CD4-positive, alpha-beta T cell treated with Interleukin-10 for 1 hour (primary cell): ENCODE results near the gene PRRC1.

Experiments
- DNase-seq: peaks from one replicate; pipeline ENCODE4 v3.0.0-alpha.2; 2020

Gene PRRC1

DNA sequence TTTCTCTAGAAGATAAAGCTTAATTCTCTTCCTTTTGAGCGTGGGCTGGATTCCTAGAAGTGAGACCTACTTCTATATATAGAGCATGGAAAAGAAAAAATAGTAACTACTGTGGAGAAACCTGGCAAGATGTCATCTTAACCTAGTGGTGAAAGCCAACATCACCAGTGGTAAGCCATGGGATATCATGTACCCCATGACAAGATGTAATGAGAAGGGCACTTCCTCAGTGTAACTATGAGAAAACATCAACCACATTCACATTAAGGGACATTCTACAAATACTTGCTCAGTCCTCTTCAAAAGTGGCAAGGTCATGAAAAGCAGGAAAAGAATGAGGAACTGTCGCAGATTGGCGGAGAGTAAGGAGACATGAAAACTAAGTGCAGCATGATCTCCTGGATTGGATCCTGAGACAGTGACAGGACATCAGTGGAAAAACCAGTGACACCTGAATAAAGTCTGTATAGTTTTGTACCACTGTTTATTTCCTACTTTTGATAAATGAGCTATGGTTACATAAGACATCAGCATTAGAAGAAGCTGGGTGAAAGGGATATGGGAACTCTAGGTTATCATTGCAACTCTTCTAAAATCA is 65.4 kb downstream of the PRRC1 start:
- no peak for DNase-seq

- DNase-seq, result no peak
These were observed 66.4 kb downstream of the PRRC1 start for GRCh38 chr5:127583866-127584265.

- DNase-seq, result no peak
These were observed 68.2 kb downstream of the PRRC1 start for GRCh38 chr5:127585661-127586060.

DNA sequence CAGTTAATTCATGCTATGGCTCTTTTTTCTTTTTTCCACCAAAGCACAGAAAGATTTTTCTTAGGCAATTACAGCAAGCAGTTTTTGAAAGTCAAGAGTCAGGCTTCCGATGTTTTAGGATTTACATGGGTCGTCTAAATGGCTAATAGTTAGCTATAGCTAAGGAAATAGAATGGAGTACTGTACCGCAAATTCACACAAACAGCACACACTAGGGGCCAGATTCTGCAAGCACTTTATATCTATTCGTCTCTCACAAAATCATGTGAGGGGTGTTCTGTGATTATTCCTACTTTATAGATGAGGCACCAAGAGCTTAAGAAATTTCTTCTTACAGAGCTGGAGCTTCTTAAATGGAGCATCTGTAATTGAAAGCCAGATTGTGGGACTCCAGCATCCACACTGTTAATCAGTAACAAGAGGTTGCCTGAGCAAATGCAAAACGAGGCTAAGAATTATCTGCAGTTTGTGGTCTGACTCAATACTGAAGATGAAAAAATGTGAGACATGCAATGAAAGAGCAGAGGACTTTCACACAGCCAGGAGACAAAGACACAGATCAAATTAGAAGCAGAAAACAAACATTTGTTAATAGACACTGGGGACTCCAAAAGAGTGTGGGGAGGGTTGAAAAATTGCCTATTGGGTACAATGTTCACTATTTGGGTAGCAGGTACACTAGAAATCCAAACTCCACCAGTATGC is 68.8 kb downstream of the PRRC1 start:
- DNase-seq, result no peak

GRCh38 chr5:127586811-127587210 is 69.4 kb downstream of the PRRC1 start:
- DNase-seq, result no peak

DNA sequence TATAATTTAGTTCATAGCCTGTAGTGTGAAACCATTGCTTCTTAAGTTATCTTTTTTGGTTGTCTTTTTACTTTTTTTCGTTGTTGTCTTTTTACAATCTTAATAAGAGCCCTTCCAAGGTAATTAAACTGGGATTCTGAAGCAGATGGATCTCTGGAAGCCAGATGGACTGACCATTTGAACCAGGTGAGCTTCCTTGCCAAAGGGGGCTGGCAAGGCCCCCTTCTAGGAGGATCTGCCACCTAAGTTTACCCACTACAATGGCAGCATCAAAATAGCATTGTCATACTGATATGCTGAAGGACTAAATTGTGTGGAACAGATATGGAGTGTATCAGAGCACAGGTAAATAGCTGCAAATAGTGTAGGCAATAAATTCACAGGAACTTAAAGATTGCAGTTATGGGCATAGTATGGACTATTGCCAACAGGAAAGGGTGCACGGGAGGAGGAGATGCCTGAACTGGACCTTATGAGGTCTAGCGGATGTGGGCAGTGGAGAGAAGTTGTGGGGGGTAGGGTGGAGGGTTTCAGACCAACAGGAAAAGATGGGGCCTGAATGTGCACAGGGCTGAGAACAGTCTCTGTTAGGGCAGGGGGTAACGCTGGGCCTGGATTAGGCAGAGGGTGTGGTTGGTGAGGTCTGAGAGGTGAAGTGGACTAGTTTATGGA is 69.9 kb downstream of the PRRC1 start:
- no peak for DNase-seq

- DNase-seq, result no peak
These were observed 70.9 kb downstream of the PRRC1 start for GRCh38 chr5:127588368-127588767.

DNA sequence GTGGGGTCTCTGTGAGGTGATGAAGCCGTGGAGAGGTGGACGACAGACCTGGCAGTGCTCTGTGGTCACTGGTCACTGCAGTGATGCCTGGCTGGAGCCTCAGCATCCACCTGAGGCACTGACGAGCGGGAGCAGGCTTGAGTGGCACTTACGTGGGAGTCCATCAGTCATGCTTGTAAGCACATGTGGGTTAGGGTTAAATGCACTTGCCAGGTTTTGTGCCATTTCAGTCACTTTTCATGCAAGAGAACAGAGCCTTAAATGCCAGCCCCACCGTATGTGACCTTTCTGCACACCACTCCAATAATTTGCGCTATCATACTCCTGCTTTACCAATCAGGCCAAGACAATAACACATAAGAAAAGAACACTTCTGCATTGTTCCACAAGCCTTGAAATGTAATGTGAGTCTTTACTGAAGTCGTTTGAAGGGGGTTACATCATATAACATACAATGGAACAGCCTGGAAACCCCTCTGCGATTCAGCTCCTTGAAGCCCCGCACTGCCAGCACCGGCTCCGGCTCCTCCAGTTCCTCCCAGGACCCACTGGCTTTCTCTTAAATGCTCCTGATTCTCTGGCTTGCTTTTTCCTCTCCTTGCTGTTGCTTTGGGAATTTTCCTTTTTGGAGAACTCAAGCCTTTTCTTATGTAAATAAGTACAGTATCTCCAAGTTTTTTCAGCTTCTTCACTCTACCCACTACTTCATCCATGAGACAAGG is 72.0 kb downstream of the PRRC1 start:
- no peak for DNase-seq

- no peak for DNase-seq
These were observed 72.8 kb downstream of the PRRC1 start for GRCh38 chr5:127590156-127590722.

- no peak for DNase-seq
These were observed 78.3 kb downstream of the PRRC1 start for GRCh38 chr5:127595484-127596368.

DNA sequence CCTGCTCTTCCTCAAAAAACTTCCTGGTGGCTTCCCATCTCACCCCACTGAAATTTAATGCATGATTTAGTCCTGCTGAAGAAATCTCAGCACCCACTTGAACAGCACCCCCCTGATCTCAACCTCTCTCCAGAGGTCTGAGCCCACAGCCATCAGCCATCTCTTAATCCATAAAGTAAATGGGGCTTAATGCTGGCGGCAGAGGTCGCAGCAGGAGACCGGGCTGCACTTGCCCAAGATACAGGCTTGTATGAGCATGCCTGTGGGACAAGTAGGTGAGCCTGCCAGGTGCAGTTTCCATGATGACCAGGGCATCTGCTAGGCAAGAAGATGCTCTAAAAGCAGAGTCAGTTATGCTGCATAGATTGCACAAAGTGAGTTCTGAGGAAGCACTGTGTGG is 79.1 kb downstream of the PRRC1 start:
- no peak for DNase-seq

DNA sequence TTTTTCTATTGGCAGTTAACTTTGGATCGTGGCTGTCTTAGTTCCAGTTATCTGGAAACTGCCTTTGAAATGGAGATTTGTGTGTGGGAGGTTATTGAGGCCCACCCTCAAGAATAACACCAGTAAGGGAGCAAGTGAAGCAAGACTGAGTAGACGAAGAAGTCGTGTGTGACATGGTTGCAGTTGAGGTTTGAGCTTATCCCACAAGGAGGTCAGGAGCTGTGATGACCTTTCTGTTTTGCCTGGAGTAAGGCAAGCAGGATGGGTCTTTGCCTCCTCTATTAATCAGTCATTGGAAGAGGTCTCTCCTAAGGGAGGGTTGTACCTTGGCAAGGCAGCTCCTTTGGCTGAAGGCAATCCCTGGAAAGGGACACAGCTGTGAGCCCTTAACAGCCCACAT is 81.9 kb downstream of the PRRC1 start:
- DNase-seq, result no peak

- DNase-seq, result no peak
These were observed 82.4 kb downstream of the PRRC1 start for GRCh38 chr5:127599847-127600246.

- no peak for DNase-seq
These were observed 83.7 kb downstream of the PRRC1 start for GRCh38 chr5:127601111-127601510.

- no peak for DNase-seq
These were observed 84.2 kb downstream of the PRRC1 start for GRCh38 chr5:127601601-127602000.

DNA sequence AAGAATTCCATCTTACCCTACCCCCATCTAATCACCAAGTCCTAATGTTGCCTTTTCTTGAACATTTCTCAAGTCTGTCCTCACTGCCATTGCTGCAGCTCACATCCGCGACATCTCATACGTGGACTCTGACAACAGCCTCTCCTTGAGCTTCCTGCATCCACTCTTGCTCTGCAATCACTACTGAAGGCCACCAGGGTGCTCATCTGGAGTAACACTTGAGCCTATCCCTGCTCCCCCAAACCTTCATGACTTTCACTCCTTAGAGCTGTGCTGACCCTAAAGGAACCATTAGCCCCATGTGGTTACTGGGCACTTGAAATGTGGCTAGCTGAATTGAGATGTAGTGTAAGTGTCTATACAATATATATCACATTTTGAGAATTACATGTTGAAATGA is 85.0 kb downstream of the PRRC1 start:
- DNase-seq, result no peak

DNA sequence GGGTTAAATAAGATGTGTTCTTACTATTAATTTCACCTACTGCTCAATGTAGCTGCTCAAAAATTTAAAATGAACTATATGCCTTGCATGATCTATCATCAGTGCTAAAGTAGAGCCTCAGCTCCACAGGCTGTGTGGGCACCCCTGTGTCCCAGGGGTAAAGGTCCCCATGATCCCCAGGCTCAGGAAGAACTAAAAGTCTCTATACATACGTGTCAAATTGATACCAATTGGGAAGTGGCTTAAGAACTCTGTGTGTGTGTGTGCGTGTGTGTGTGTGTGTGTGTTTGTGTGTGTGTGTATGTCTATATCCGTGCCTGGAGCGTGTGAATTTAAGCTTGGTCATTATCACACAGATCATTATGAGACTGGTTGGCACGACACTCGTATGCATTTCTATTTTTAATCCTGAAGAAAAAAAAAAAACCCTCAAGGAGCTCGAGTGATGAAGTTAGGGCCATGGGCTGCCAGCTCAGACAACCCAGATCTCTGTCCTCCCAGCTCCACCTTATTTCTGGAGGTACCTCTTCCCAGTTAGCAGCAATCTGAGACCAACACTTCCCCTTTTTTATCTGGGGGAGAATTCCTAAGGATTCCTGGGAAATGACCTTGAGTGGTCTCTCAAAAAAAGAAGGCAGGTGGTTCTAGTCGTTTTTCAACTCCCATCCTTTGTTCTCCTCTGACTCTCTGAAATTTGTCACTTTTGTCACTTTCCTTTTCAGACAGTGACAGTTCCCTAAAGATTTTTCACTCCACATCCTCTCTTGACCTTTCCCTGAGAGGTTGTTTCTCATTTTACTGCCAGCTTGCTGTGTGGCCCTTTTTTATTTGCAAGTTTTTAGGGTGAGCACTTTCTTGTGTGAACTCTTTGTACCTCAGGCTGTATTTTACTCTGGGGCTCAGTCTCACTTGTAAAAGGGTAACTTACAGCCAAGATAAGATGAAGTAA is 85.7 kb downstream of the PRRC1 start:
- no peak for DNase-seq
